HG03575 (cell line): ENCODE data around the gene COA7.
"Not testable (repeated sequence)": the region's sequence is repeated elsewhere in the genome, so short reads cannot be mapped to it uniquely, and the experiment has no call there.

Source experiments
- ATAC-seq: cut with Tn5 transposase; IDR thresholded peaks from one replicate; pipeline ENCODE4 v1.9.1; 2021; ENCODE audit not compliant: unreplicated experiment, insufficient number of reproducible peaks, low FRiP score; ENCODE audit errors: extremely low read depth

The COA7 gene

DNA sequence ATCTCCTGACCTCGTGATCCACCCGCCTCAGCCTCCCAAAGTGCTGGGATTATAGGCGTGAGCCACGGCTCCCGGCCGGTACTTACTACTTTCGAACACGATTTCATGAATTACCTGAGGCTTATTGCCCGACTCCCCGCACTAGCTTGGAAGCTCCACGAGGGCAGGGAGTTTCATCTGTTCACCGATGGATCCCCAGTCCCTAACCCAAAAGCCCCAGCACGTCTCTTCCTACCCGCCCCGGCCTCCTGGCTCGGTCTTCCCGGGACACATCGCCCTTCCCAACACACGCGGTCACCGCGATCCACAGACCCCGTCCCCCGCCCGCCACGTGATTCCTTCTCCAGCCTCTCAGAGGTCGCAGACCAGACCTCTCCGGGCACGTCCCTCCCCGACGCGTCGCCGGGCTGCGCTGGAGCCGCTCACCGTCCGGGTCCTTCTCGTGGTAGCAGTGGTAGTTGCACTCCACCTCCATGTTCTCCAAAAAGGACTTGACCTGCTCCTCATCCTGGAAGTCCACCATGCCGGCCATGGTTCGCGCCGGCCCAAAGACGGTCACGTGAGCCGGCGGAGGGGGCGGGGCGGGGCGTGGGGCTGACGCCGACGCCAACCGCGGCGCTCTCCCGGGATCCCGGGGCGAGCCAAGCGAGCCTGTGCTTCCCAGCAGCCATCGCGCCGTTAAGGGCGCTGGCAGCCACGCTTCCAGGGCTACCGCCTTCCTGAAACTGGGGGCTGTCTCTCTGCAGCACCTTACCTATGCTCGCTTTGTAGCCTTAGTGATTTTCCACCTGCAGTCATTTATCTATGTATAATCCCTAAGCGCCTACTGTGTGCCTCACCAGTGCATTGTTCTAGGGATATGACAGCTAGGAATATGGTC lies at the start of gene COA7:
Gene COA7, minus strand, starts transcription at position 553 of the 880 bp plus-strand sequence. Its CDS starts 21 bp downstream, at position 532.
- ATAC-seq, result no peak

DNA sequence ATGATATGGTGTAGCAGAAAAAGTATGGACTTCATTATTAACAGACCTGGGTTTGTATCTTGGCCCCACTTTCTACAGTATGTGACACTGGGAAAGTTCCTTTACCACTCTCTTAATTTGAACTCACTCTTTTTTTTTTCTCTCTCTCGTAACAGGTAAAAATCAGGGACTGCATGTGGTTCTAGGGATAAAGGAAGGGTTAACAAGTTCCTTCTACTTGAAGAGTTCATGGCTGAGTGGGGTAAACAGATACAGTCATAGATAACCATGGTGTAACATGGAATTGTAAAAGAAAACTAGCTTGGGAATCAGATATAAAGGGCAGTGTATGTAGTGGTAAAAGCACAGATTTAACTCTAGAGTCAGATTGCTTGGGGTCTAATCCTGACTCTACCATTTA lies 49.3 kb upstream of the COA7 start:
- no peak for ATAC-seq

DNA sequence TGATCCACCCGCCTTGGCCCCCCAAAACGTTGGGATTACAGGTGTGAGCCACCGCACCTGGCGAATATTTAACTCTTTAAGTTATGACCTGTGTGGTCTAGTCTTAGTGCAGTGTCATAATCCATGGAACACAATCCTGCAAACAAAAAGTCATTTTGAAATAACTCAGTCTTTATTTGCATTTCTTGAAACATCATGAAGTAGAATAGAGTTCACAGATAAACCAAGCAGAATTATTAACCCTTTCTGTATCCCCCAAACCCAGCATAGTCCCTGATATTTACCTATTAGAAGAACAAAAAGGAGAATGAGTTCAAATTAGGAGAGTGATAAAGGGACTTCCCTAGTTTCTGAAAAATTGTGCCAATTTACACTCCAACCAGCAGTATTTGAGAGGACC lies 48.0 kb upstream of the COA7 start:
- ATAC-seq, result no peak

DNA sequence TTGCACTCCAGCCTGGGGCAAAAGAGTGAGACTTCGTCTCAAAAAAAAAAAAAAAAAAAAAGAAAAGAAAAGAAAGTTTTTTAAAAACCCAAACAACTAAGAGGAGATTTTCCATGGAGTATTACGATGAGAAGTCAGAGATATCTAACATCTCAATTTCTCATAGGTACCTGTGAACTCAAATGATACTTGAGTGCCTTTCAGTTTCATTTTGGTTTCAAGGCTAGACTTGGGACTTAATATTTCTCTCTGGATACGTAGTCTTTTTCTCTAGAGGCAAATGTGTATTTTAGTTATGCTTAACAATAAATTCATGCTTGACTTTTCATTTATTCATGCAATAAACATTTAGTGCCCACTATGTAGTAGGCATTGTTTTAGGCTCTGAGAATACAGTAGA lies 43.1 kb upstream of the COA7 start:
- no peak for ATAC-seq

DNA sequence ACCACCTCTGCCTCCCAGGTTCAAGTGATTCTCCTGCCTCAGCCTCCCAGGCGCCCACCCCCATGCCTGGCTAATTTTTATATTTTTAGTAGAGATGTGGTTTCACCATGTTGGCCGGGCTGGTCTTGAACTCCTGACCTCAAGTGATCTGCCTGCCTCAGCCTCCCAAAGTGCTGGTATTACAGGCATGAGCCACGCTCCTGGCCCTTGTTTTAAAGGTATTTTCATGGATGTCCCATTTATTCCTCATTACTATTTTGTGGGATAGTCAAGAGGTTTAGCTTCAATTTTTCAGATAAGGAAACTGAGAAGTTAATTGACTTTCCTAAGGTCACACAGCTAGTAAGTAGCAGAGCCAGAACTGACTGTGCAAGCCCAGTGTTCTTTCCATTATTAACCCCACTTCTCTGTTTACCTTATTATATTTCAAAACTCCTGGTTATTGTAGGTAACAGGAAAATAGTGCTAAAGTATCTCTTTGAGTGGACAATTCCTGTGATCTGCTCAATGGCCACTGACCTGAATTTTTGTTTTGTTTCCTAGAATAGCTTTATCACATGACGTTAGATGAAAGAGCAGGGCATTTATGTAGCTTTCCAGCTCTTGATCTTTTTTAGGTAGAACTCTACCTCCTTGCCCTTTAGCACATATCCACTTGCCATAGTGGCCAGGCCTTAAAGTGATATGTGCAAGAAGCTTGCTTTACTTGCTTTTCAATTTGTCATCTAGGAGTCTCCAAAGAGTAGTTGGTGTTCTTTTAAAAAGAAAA lies 41.7 kb upstream of the COA7 start:
- ATAC-seq, result no peak

DNA sequence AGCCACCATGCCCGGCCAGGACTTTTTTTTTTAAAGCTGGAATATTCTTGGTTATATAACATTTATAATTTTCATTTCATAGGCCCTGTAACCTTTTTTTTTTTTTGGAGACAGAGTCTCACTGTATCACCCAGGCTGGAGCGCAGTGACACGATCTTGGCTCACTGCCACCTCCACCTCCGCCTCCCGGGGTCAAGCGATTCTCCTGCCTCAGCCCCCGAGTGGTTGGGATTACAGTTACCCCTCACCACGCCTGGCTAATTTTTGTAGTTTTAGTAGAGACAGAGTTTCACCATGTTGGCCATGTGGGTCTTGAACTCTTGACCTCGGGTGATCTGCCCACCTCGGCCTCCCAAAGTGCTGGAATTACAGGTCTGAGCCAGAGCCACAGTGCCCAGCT lies 40.7 kb upstream of the COA7 start:
- ATAC-seq, result no peak

DNA sequence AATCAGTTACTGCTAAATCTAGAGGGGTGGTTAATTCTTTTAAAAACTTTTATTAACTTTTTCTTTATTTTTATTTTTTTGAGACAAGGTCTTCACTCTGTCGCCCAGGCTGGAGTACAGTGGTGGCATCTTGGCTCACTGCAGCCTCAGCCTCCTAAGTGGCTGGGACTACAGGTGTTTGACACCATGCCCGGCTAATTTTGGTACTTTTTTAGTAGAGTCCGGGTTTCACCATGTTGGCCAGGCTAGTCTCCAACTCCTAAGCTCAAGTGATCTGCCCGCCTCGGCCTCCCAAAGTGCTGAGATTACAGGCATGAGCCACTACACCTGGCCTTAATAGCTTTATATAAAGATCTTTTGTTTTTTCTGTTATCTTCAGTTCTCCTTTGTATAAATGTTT lies 40.0 kb upstream of the COA7 start:
- ATAC-seq, result no peak

GRCh38 chr1:52735371-52735770 lies 37.2 kb upstream of the COA7 start:
- not testable (repeated sequence) for ATAC-seq

- no peak for ATAC-seq
Observed at GRCh38 chr1:52733368-52733767, 35.2 kb upstream of the COA7 start.

DNA sequence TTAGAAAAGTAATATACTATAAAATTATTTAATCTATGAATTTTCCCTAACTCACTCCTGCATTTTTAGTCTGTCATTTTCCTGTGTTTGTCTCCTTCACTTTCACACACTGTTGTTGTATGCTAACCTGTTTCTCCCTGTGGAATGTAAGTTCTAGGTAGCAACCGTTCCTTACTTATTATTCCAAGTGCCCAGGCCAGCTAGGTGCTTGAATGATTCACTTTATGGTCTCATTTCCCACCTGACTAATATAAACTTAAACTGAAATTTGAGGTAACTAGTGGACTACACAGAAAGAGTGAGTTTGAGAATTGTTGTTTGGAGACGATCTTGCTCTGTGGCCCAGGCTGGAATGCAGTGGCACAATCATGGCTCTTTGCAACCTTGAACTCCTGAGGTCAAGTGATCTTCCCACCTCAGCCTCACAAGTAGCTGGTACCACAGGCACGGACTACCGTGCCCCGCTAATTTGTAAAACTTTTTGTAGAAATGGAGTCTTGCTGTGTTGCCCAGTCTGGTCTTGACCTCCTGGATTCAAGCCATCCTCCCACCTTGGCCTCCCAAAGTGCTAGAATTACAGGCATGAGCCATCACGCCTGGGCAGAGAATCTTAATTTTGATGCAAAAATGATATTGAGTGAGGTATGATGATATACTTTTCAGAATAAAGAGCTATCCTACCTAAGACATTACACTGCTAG lies 30.0 kb upstream of the COA7 start:
- ATAC-seq, result no peak

GRCh38 chr1:52727114-52727586 lies 29.0 kb upstream of the COA7 start:
- ATAC-seq, result no peak

DNA sequence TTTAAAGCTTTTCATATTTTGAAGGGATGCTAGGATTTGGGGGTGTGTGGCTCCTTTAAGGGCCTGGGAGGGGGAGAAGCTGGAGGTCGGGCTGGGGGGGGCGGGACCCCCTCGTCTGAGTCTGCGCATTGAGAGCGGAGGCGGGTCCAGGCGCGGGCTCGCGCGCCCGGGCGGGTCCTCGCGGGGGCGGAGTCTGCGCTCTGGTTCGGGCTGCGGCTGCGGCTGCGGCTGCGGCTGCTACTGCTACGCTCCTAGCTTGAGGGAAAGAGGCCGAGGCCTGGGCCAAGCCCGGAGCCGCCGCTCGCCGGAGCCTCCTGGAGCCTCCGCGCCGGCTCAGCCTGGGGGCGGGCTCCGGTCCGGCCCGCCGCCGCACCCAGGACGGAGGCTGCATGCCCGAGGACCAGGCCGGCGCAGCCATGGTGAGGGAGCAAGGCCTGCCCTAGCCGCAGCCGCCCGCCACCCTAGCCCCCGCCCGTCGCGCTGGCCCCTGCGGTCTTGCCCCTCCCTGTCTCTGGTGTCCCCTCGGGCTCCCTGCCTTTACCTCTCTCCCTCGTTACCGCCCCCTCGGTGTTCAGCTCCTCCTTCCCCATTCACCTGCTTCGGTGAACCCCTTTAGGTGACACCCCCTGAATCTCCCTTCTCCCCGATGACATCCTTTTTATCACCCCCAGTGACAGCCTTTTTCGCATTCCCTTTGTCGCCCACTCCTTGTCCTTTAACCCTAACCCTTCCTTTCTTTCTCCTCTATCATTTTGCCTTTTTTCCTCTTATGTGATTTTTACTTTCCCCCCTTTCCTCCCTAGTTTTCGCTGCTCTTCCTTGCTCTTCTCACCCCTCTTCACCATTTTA lies 28.3 kb upstream of the COA7 start, which contains the start of gene ZYG11B:
Gene ZYG11B, plus strand, starts transcription at position 189 of the 849 bp plus-strand sequence. Its CDS starts 201 bp downstream, at position 390.
- ATAC-seq, result no peak

GRCh38 chr1:52725903-52726264 lies 27.7 kb upstream of the COA7 start:
- no peak for ATAC-seq

- ATAC-seq, result no peak
Observed at GRCh38 chr1:52723260-52723659, 25.1 kb upstream of the COA7 start.

- ATAC-seq, result not testable (repeated sequence)
Observed at GRCh38 chr1:52715296-52715695, 17.1 kb upstream of the COA7 start.

- ATAC-seq, result no peak
Observed at GRCh38 chr1:52713590-52713989, 15.4 kb upstream of the COA7 start.

DNA sequence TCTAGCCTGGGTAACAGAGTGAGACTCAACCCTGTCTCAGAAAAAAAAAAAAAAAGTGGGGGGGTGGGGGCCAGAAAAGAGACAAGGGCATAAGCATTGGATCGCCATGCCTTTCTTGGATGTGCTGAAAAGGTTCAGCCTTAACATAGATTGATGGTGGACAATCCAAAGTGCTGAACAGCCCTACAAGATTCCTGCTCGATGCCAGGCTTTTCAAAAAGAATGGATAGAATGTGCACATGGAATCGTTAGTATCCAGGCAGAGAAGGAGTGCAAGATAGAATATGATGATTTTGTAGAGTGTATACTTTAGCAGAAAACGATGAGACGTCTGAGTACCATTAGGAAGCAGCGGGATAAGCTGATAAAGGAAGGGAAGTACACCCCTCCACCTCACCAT lies 10.9 kb upstream of the COA7 start:
- ATAC-seq, result no peak

DNA sequence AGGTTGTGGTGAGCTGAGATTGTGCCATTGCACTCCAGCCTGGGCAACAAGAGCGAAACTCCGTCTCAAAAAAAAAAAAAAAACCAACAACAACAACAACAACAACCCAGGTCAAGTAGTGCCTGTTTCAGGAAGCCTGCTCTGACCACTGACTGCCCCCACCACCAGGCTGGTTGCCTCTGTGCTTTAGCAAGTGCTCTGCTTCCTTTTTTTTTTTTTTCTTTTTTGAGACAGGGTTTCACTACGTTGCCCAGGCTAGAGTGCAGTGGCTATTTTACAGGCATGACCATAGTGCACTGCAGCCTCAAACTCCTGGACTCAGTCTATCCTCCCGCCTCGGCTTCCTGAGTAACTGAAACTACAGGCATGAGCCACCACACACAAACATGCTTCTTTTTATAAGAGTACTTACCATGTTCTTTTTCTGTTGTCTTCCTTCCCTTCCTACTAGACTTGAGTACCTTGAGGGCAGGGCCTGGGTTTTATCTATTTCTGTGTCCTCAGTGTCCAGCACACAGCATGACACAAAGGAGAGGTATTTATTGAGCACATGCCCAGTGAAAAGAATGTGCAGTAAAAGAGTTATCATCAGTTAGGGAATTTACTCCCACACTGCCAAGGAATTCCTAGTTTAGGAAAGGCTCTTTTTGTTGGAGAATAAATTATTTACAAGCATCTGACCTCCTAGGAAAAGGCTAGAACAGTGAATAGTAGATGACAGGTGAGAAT lies 9.9 kb upstream of the COA7 start:
- ATAC-seq, result no peak
